Spleen (tissue), 11 donors: Measurements from ENCODE around the gene CCNY. TPM values are rescaled to one million over a fixed set of nuclear protein-coding genes. Genes with fewer than 3 reads are reported as not detected.

Experiments
- DNase-seq: peaks from one replicate; pipeline ENCODE4 v3.0.0-alpha.2; 2020
- H3K27ac ChIP-seq, 8 donors: fragments of 200-600 bp; sonication (generic) in 7 of 8; 1 replicate in 4 of 8; 2 replicates in 4 of 8; pipeline versions ENCODE4 v1.5.0 to v1.8.0; 2016 to 2021; ENCODE audit warnings: inconsistent platforms in 4 of 8, mild to moderate bottlenecking in 4 of 8, moderate library complexity in 1 of 8
- H3K27me3 ChIP-seq, 7 donors: fragments of 200-600 bp; sonication (generic) in 6 of 7; replicated peaks in 1 of 7; 1 replicate in 4 of 7; 2 replicates in 3 of 7; pipeline versions ENCODE4 v1.5.0 to v1.8.0; 2016 to 2021; ENCODE audit warnings: inconsistent platforms in 3 of 7, mild to moderate bottlenecking in 1 of 7
- H3K36me3 ChIP-seq, 6 donors: fragments of 200-600 bp; sonication (generic) in 5 of 6; 1 replicate in 4 of 6; 2 replicates in 2 of 6; pipeline versions ENCODE4 v1.5.0 to v1.8.0; 2016 to 2021; ENCODE audit warnings: inconsistent platforms in 2 of 6
- H3K4me1 ChIP-seq, 6 donors: fragments of 200-600 bp; sonication (generic) in 5 of 6; 1 replicate in 3 of 6; 2 replicates in 3 of 6; pipeline versions ENCODE4 v1.5.0 to v1.8.0; 2016 to 2021; ENCODE audit warnings: inconsistent platforms in 3 of 6
- H3K4me3 ChIP-seq, 8 donors: fragments of 200-600 bp; sonication (generic) in 7 of 8; 1 replicate in 4 of 8; 2 replicates in 4 of 8; pipeline versions ENCODE4 v1.5.0 to v1.8.0; 2016 to 2021; ENCODE audit warnings: inconsistent platforms in 4 of 8, mild to moderate bottlenecking in 4 of 8, moderate library complexity in 2 of 8
- H3K9me3 ChIP-seq, 8 donors: fragments of 200-600 bp; sonication (generic) in 7 of 8; 1 replicate in 4 of 8; 2 replicates in 4 of 8; pipeline versions ENCODE4 v1.5.0 to v1.8.0; 2016 to 2021; ENCODE audit warnings: inconsistent platforms in 4 of 8
- CTCF ChIP-seq, 11 experiments: fragments of 200-600 bp in 7 of 11; fragments of 450-650 bp in 4 of 11; sonication (generic) in 4 of 11; IDR thresholded peaks in 8 of 11; conservative IDR thresholded peaks in 3 of 11; 1 replicate in 7 of 11; 2 replicates in 4 of 11; pipeline versions ENCODE4 v1.4.0 to v1.8.0; 2016 to 2021; ENCODE audit warnings: antibody characterized with exemption in 11 of 11, inconsistent platforms in 4 of 11, mild to moderate bottlenecking in 1 of 11
- POLR2A ChIP-seq, 3 donors: fragments of 450-650 bp; IDR thresholded peaks; one replicate each; pipeline ENCODE4 v1.5.1; 2017; ENCODE audit warnings: antibody characterized with exemption in 3 of 3, mild to moderate bottlenecking in 1 of 3
- POLR2AphosphoS5 ChIP-seq, 3 donors: sonication (generic); formaldehyde crosslinking; IDR thresholded peaks; one replicate each; pipeline ENCODE4 v1.5.1; 2017; ENCODE audit warnings: antibody characterized with exemption in 3 of 3
- WGBS, 5 donors: extraction: QIAGEN DNeasy Blood & Tissue Kit in 3 of 5; methylation state at CpG; one replicate each; pipeline versions ENCODE4 v1.1.5 to v1.1.7; 2013 to 2018; 5-methylcytosine and 5-hydroxymethylcytosine counted together
- intact Hi-C: fragments of 100-400 bp; cut with DNase I; formaldehyde crosslinking; loops from one replicate; pipeline ENCODE4 v1.15.0; 2023; ENCODE audit warnings: low total_unique reads
- polyA plus RNA-seq, 3 donors: library from polyadenylated mRNA; stranded (reverse); fragments of 200-250 nt; gene quantifications; one replicate each; pipeline ENCODE4 v1.2.1, GENCODE V29; 2013
- total RNA-seq, 7 donors: library from RNA; depleted of rRNA in 3 of 7; stranded (reverse); fragments of >200 nt in 3 of 7; fragmentation: NEBNext Ultra II Directional in 4 of 7; extraction: Animal tissue kit (Norgen Biotek cat#: 25700) in 4 of 7; gene quantifications; one replicate each; pipeline versions ENCODE4 v1.1.0 to v1.2.1, GENCODE V29; 2016 to 2021
- donor health status: healthy with polysubstance abuse.
- donor health status: DM: no; HTN: no; CAD: no; lungs with moderate emphysema.
- donor health status: DM: no; HTN: no; CAD: no.
- donor health status: Bipolar disorder and iron deficiency.
- donor health status: healthy.
- donor health status: DM: no; HTN: no; CAD: no.
- donor health status: DM: yes; HTN: yes; CAD: no.

CCNY gene
- total and polyA plus RNA-seq, 10 donors, result 21.1 to 83.1 (median 52.1) TPM

- H3K9me3 ChIP-seq, result peaks cover 0 to 2% (median 0%) of the 10 kb centered on the region in 8 donors
- peaks cover 0 to 82% (median 7%) of the 10 kb centered on the region in 6 donors for H3K36me3 ChIP-seq
- no peaks in the 10 kb centered on the region for H3K27me3 ChIP-seq
- WGBS, 5 donors, result 81 to 99% (median 95%) methylated on average over 4 of the region's 4 CpGs
- DNase-seq, result no peak
- no peak overlapping the region for H3K27ac ChIP-seq
- TF ChIP-seq POLR2A (IDR thresholded peaks at IDR 0.05) (no peak), CTCF (IDR thresholded peaks at IDR 0.05 in 8 of 11, conservative IDR thresholded peaks at IDR 0.05 in 3 of 11) (no peak)
- intact Hi-C loops, result no loop called here
- peaks cover 0 to 10% (median 0%) of the 10 kb centered on the region in 6 donors for H3K4me1 ChIP-seq
- H3K4me3 ChIP-seq, result no peak overlapping the region
Measured at GRCh38 chr10:35542303-35542702, 206.0 kb downstream of the CCNY start.

GRCh38 chr10:35545079-35545657, 208.9 kb downstream of the CCNY start:
- intact Hi-C loops, result no loop called here

GRCh38 chr10:35545878-35546590, 209.7 kb downstream of the CCNY start:
- no peak for TF ChIP-seq POLR2A (IDR thresholded peaks at IDR 0.05)
- TF ChIP-seq POLR2AphosphoS5 (IDR thresholded peaks at IDR 0.05), result no peak
- TF ChIP-seq CTCF (IDR thresholded peaks at IDR 0.05 in 8 of 11, conservative IDR thresholded peaks at IDR 0.05 in 3 of 11), result no peak

More at GRCh38 chr10:35545079-35545657, 208.9 kb downstream of the CCNY start:
- Histone ChIP-seq H3K9me3 (no peaks in the 10 kb centered on the region), H3K36me3 (peaks cover 0 to 85% (median 11%) of the 10 kb centered on the region in 6 donors), H3K27ac (no peak overlapping the region), H3K4me3 (no peak overlapping the region), H3K4me1 (peaks cover 0 to 9% (median 0%) of the 10 kb centered on the region in 6 donors), H3K27me3 (no peaks in the 10 kb centered on the region)
- 92 to 95% (median 94%) methylated on average over 10 of the region's 10 CpGs for WGBS, 5 donors
- no peak for TF ChIP-seq CTCF (IDR thresholded peaks at IDR 0.05 in 8 of 11, conservative IDR thresholded peaks at IDR 0.05 in 3 of 11)
- no peak for TF ChIP-seq POLR2A (IDR thresholded peaks at IDR 0.05)
- TF ChIP-seq POLR2AphosphoS5 (IDR thresholded peaks at IDR 0.05), result no peak
- DNase-seq, result no peak

GRCh38 chr10:35546824-35547225, 210.5 kb downstream of the CCNY start:
- Histone ChIP-seq H3K36me3 (peaks cover 0 to 88% (median 11%) of the 10 kb centered on the region in 6 donors), H3K4me1 (no peaks in the 10 kb centered on the region), H3K9me3 (no peaks in the 10 kb centered on the region), H3K27me3 (no peaks in the 10 kb centered on the region), H3K27ac (no peak overlapping the region), H3K4me3 (no peak overlapping the region)
- TF ChIP-seq POLR2A (IDR thresholded peaks at IDR 0.05), result no peak
- TF ChIP-seq POLR2AphosphoS5 (IDR thresholded peaks at IDR 0.05), result no peak
- TF ChIP-seq CTCF (IDR thresholded peaks at IDR 0.05 in 8 of 11, conservative IDR thresholded peaks at IDR 0.05 in 3 of 11), result no peak
- DNase-seq, result no peak
- 95 to 98% (median 96%) methylated on average over 4 of the region's 4 CpGs for WGBS, 5 donors
- intact Hi-C loops, result no loop called here

More at GRCh38 chr10:35545878-35546590, 209.7 kb downstream of the CCNY start:
- intact Hi-C loops, result no loop called here
- no peaks in the 10 kb centered on the region for H3K9me3 ChIP-seq
- no peaks in the 10 kb centered on the region for H3K27me3 ChIP-seq
- no peak overlapping the region for H3K4me3 ChIP-seq
- 86 to 92% (median 89%) methylated on average over 6 of the region's 6 CpGs for WGBS, 5 donors
- peaks cover 0 to 93% (median 11%) of the 10 kb centered on the region in 6 donors for H3K36me3 ChIP-seq
- DNase-seq, result no peak
- H3K4me1 ChIP-seq, result peaks cover 0 to 4% (median 0%) of the 10 kb centered on the region in 6 donors
- no peak overlapping the region for H3K27ac ChIP-seq
